ENCODE results near the gene ELMO3.

DNA sequence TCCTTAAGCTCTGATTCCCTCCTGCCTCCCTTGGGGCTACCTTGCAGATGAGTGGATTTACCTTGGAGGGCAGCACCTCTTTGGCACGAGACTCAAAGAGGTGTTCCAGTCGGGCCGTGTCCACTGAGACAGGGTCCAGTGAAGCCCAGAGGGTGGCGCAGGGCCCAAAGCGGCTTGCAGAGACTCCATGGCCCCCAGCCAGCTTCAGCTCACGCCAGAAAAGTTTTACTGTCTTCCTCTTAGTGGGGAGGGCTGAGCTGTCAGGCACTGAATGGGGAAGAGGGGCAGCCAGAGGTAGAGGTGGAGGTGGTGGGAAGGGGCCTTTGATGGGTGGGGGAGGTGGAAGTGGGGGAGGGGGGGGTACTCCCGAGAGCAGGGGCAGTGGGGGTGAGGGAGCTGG lies 34.7 kb downstream of the ELMO3 start:
- TF ChIP-seq, protein P1, sequence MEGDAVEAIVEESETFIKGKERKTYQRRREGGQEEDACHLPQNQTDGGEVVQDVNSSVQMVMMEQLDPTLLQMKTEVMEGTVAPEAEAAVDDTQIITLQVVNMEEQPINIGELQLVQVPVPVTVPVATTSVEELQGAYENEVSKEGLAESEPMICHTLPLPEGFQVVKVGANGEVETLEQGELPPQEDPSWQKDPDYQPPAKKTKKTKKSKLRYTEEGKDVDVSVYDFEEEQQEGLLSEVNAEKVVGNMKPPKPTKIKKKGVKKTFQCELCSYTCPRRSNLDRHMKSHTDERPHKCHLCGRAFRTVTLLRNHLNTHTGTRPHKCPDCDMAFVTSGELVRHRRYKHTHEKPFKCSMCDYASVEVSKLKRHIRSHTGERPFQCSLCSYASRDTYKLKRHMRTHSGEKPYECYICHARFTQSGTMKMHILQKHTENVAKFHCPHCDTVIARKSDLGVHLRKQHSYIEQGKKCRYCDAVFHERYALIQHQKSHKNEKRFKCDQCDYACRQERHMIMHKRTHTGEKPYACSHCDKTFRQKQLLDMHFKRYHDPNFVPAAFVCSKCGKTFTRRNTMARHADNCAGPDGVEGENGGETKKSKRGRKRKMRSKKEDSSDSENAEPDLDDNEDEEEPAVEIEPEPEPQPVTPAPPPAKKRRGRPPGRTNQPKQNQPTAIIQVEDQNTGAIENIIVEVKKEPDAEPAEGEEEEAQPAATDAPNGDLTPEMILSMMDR (IDR thresholded peaks at IDR 0.05): no peak
- TF ChIP-seq POLR2A (IDR thresholded peaks at IDR 0.05): no peak
